Measurements from ENCODE around the gene MYOM3.
A peak's percentile ranks its signal among the peaks of the same experiment; 100 is the strongest.

MYOM3 gene

DNA sequence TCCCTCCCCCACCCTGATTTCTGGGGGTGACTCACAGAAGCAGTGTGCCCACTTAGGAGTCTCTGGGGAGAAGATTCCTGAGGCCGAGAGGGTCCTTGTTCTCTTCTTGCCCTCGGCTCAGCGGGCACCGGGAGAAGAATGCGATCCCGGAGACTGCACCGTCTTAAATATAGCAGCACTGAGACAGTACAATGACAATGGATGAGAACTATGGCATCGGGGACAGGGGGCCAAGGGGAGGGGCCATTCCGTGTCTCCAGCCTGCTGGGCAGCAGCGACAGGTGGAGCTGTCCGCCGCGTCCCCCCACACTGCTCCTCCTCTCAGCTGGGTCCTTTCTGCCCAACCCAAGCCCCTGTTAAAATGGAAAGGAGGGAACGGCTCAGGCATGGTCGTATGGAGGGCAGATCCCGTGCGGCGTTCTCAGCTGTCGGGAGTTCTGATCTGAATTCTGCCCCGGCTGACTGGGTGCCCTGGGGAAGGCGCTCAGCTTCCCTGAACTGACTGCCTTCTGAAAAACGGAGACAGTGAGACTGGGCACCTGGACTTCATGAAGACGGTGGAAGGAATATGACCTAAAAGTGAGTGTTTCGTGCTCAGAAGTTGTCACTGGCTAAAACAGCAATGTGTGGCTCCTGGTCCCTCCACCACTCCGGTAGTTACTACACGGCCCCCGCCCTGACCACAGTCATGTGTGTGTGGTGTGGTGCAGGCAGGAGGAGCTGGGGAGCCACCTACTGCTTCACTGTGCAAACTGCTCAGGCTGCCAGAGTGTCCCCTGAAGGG lies at the start of gene MYOM3:
Gene MYOM3 (minus strand): TSS at position 140 of the 784 bp plus-strand sequence. CDS start 3,499 bp downstream, outside the sequence.
- Histone ChIP-seq H3K4me3 (ENCODE audit: insufficient read length, low read depth) (no peak within 1 kb of the TSS), H3K9me3 (ENCODE audit: insufficient read depth, low read length) (no peaks in the 10 kb centered on the region), H3K9ac (ENCODE audit: insufficient read length, low read depth) (peak within 1 kb of the TSS; percentile 46), H3K36me3 (ENCODE audit: insufficient read depth, insufficient read length, low read length) (no peaks in the 10 kb centered on the region), H3K4me1 (ENCODE audit: insufficient read depth, insufficient read length) (peaks cover 37% of the 10 kb centered on the region), H3K27me3 (ENCODE audit: insufficient read depth, insufficient read length) (no peaks in the 10 kb centered on the region)
- no peak for DNase-seq (ENCODE audit: low read depth, low spot score)
- TF ChIP-seq SUZ12 (IDR thresholded peaks at IDR 0.05; ENCODE audit: extremely low read depth, insufficient read depth, insufficient read length): no peak
- TF ChIP-seq YY1 (IDR thresholded peaks at IDR 0.05; ENCODE audit: insufficient read depth, insufficient read length): no peak
- no peak for TF ChIP-seq ZNF274 (IDR thresholded peaks at IDR 0.05; ENCODE audit: low read depth, low read length)

DNA sequence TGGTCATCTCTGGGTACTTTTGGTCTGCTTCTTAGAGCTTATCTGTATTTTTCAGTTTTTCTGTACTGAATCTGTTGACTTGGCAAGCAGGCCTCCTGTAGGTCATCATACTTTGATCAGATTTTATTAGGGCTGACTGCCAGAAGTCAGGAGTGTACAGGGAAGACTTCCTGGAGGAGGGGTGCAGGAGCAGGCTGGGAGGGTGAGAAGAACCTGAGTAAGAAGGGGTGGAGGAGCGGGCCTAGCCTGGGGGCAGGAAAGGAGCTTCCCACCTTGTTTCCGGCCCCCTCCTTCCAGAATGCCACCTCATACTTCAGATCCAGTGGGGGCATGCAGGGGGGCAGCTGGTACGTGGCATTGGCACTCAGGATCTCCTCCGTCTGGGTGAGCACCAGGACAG lies 49.3 kb upstream of the MYOM3 start:
- peaks cover 39% of the 10 kb centered on the region for H3K36me3 ChIP-seq (ENCODE audit: insufficient read depth, insufficient read length, low read length)
- no peak for DNase-seq (ENCODE audit: low read depth, low spot score)
- no peaks in the 10 kb centered on the region for H3K27me3 ChIP-seq (ENCODE audit: insufficient read depth, insufficient read length)
- no peak overlapping the region for H3K9ac ChIP-seq (ENCODE audit: insufficient read length, low read depth)
- peaks cover 6% of the 10 kb centered on the region for H3K4me1 ChIP-seq (ENCODE audit: insufficient read depth, insufficient read length)
- no peaks in the 10 kb centered on the region for H3K9me3 ChIP-seq (ENCODE audit: insufficient read depth, low read length)
- TF ChIP-seq YY1 (IDR thresholded peaks at IDR 0.05; ENCODE audit: insufficient read depth, insufficient read length) (no peak), SUZ12 (IDR thresholded peaks at IDR 0.05; ENCODE audit: extremely low read depth, insufficient read depth, insufficient read length) (no peak), ZNF274 (IDR thresholded peaks at IDR 0.05; ENCODE audit: low read depth, low read length) (no peak)
- H3K4me3 ChIP-seq (ENCODE audit: insufficient read length, low read depth): no peak overlapping the region

DNA sequence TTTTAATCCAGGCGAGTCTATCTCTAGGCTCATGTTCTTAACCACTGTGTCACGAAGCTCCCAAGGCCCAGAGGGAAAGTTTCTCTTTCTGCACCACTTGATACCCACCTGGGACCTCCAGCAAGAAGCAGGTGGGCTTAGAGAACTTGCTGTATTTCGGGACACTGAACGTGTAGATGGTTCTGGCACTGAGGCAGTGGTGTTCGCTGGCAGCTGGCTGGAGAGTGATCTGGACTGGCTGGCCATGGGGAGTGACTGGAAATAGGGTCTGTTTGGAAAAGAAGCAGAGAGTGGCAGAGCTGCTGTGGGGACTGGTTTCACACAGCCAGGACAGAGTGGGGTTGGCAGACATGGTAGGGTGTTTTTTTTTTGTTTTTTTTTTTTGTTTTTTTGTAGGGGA lies 47.4 kb upstream of the MYOM3 start:
- Histone ChIP-seq H3K4me3 (ENCODE audit: insufficient read length, low read depth) (no peak overlapping the region), H3K9ac (ENCODE audit: insufficient read length, low read depth) (no peak overlapping the region), H3K27me3 (ENCODE audit: insufficient read depth, insufficient read length) (no peaks in the 10 kb centered on the region), H3K4me1 (ENCODE audit: insufficient read depth, insufficient read length) (peaks cover 6% of the 10 kb centered on the region), H3K36me3 (ENCODE audit: insufficient read depth, insufficient read length, low read length) (peaks cover 48% of the 10 kb centered on the region), H3K9me3 (ENCODE audit: insufficient read depth, low read length) (no peaks in the 10 kb centered on the region)
- TF ChIP-seq YY1 (IDR thresholded peaks at IDR 0.05; ENCODE audit: insufficient read depth, insufficient read length) (no peak), SUZ12 (IDR thresholded peaks at IDR 0.05; ENCODE audit: extremely low read depth, insufficient read depth, insufficient read length) (no peak), ZNF274 (IDR thresholded peaks at IDR 0.05; ENCODE audit: low read depth, low read length) (no peak)
- no peak for DNase-seq (ENCODE audit: low read depth, low spot score)

DNA sequence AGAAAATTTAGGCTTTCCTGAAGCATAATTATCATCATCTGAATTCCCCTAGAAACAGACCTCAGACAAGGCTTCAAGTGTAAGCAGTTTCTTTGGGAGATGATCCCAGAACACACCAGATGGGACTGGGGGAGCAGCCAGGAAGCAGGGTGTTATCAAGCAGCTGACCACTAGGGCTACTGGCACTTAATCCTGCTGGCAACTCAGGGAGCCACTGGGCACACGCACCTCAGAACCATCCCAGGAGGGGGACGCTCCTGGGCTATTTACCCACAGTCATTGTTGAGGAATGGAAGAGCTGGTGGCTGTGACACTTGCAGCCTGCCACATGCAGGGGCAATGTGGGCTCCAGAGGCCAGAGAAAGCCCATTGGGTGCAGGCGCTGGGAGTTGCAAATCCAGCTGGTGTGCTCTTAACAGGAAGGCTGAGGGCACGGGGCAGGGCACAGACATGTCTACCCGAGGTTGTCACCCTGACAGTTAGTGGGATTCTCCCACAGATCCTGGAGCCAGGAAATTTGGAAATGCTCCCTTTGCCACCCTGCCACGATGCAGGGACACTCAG lies 46.1 kb upstream of the MYOM3 start:
- Histone ChIP-seq H3K9ac (ENCODE audit: insufficient read length, low read depth) (no peak overlapping the region), H3K4me1 (ENCODE audit: insufficient read depth, insufficient read length) (peaks cover 11% of the 10 kb centered on the region), H3K4me3 (ENCODE audit: insufficient read length, low read depth) (no peak overlapping the region), H3K36me3 (ENCODE audit: insufficient read depth, insufficient read length, low read length) (peaks cover 48% of the 10 kb centered on the region), H3K27me3 (ENCODE audit: insufficient read depth, insufficient read length) (no peaks in the 10 kb centered on the region), H3K9me3 (ENCODE audit: insufficient read depth, low read length) (no peaks in the 10 kb centered on the region)
- TF ChIP-seq ZNF274 (IDR thresholded peaks at IDR 0.05; ENCODE audit: low read depth, low read length) (no peak), SUZ12 (IDR thresholded peaks at IDR 0.05; ENCODE audit: extremely low read depth, insufficient read depth, insufficient read length) (no peak), YY1 (IDR thresholded peaks at IDR 0.05; ENCODE audit: insufficient read depth, insufficient read length) (no peak)
- no peak for DNase-seq (ENCODE audit: low read depth, low spot score)

DNA sequence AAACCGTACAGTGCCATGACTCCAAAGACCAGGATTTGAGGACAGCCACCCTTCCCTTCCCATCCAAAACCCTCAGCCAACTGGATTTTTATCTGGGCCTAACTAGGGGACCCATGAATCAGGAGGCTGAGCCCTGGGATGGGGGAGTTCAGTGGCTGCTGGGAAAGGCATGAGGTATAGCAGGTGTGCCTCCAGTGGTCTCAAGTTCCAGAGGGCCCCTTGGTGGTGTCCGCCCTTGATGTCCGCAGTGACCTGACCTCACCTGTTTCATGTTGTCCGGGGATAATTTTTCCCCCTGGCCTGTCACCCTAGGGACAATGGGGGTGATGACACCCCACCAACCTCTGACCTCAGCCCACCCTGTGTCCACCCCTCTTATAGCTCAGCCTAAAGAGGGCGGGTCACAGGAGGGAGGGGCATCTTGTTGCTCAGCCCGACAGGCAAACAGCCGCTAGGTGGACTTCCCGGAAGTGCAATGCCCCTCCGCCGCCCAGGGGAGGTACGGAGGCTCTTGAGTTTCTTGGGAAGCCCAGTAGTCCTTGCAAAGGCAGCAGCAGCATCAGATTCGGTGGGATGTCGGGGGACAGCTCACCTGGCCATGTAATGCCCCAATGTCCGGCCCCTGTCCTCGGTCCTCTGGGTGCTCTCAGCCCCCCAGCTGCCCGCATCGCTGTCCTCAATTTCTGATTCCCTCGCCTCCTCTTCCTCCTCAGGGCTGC lies 44.8 kb upstream of the MYOM3 start:
- Histone ChIP-seq H3K36me3 (ENCODE audit: insufficient read depth, insufficient read length, low read length) (peaks cover 48% of the 10 kb centered on the region), H3K9ac (ENCODE audit: insufficient read length, low read depth) (no peak overlapping the region), H3K4me3 (ENCODE audit: insufficient read length, low read depth) (no peak overlapping the region), H3K4me1 (ENCODE audit: insufficient read depth, insufficient read length) (peaks cover 17% of the 10 kb centered on the region), H3K9me3 (ENCODE audit: insufficient read depth, low read length) (no peaks in the 10 kb centered on the region), H3K27me3 (ENCODE audit: insufficient read depth, insufficient read length) (no peaks in the 10 kb centered on the region)
- DNase-seq (ENCODE audit: low read depth, low spot score): no peak
- TF ChIP-seq SUZ12 (IDR thresholded peaks at IDR 0.05; ENCODE audit: extremely low read depth, insufficient read depth, insufficient read length) (no peak), ZNF274 (IDR thresholded peaks at IDR 0.05; ENCODE audit: low read depth, low read length) (no peak), YY1 (IDR thresholded peaks at IDR 0.05; ENCODE audit: insufficient read depth, insufficient read length) (no peak)

- DNase-seq (ENCODE audit: low read depth, low spot score): no peak
- H3K9ac ChIP-seq (ENCODE audit: insufficient read length, low read depth): no peak overlapping the region
These were observed 43.3 kb upstream of the MYOM3 start for GRCh38 chr1:24155011-24155782.

More at GRCh38 chr1:24155011-24155782, 43.3 kb upstream of the MYOM3 start:
- H3K4me3 ChIP-seq (ENCODE audit: insufficient read length, low read depth): no peak overlapping the region
- no peaks in the 10 kb centered on the region for H3K9me3 ChIP-seq (ENCODE audit: insufficient read depth, low read length)
- peaks cover 11% of the 10 kb centered on the region for H3K4me1 ChIP-seq (ENCODE audit: insufficient read depth, insufficient read length)
- peaks cover 48% of the 10 kb centered on the region for H3K36me3 ChIP-seq (ENCODE audit: insufficient read depth, insufficient read length, low read length)
- TF ChIP-seq SUZ12 (IDR thresholded peaks at IDR 0.05; ENCODE audit: extremely low read depth, insufficient read depth, insufficient read length) (no peak), ZNF274 (IDR thresholded peaks at IDR 0.05; ENCODE audit: low read depth, low read length) (no peak), YY1 (IDR thresholded peaks at IDR 0.05; ENCODE audit: insufficient read depth, insufficient read length) (no peak)
- H3K27me3 ChIP-seq (ENCODE audit: insufficient read depth, insufficient read length): no peaks in the 10 kb centered on the region
